Osteocyte (in vitro differentiated cells): ENCODE data around the gene UPK3A. TPM values are rescaled to one million over a fixed set of nuclear protein-coding genes. Genes with fewer than 3 reads are reported as not detected.
A peak's percentile ranks its signal among the peaks of the same experiment; 100 is the strongest.

ENCODE experiments used
- DNase-seq: peaks from one replicate; pipeline ENCODE4 v3.0.0; 2021; ENCODE audit warnings: mixed read lengths; ENCODE audit not compliant: unreplicated experiment; ENCODE audit errors: extremely low spot score
- H3K27ac Mint-ChIP-seq: one replicate; pipeline ENCODE4 v1.8.0; 2021; ENCODE audit warnings: mild to moderate bottlenecking, mixed read lengths; ENCODE audit not compliant: unreplicated experiment
- H3K27me3 Mint-ChIP-seq: one replicate; pipeline ENCODE4 v1.8.0; 2021; ENCODE audit warnings: mixed read lengths; ENCODE audit not compliant: unreplicated experiment
- H3K36me3 Mint-ChIP-seq: one replicate; pipeline ENCODE4 v1.8.0; 2021; ENCODE audit warnings: mixed read lengths; ENCODE audit not compliant: unreplicated experiment
- H3K4me1 Mint-ChIP-seq: one replicate; pipeline ENCODE4 v1.8.0; 2021; ENCODE audit warnings: mixed read lengths; ENCODE audit not compliant: unreplicated experiment
- H3K4me3 Mint-ChIP-seq: one replicate; pipeline ENCODE4 v1.8.0; 2021; ENCODE audit warnings: mild to moderate bottlenecking, moderate library complexity, mixed read lengths; ENCODE audit not compliant: unreplicated experiment
- H3K9me3 Mint-ChIP-seq: one replicate; pipeline ENCODE4 v1.8.0; 2021; ENCODE audit warnings: mixed read lengths; ENCODE audit not compliant: unreplicated experiment
- total RNA-seq: library from RNA; stranded (reverse); gene quantifications from 2 replicates; pipeline ENCODE4 v1.2.1, GENCODE V29; 2021
- TF ChIP-seq, protein P1 (sequence below): fragments of 200-600 bp; sonication (generic); IDR thresholded peaks from 2 replicates; pipeline ENCODE4 v1.5.0; 2021; ENCODE audit warnings: antibody characterized with exemption, mild to moderate bottlenecking, moderate library complexity

Gene UPK3A
- total RNA-seq, 1 donor from 2014 or later = not detected

DNA sequence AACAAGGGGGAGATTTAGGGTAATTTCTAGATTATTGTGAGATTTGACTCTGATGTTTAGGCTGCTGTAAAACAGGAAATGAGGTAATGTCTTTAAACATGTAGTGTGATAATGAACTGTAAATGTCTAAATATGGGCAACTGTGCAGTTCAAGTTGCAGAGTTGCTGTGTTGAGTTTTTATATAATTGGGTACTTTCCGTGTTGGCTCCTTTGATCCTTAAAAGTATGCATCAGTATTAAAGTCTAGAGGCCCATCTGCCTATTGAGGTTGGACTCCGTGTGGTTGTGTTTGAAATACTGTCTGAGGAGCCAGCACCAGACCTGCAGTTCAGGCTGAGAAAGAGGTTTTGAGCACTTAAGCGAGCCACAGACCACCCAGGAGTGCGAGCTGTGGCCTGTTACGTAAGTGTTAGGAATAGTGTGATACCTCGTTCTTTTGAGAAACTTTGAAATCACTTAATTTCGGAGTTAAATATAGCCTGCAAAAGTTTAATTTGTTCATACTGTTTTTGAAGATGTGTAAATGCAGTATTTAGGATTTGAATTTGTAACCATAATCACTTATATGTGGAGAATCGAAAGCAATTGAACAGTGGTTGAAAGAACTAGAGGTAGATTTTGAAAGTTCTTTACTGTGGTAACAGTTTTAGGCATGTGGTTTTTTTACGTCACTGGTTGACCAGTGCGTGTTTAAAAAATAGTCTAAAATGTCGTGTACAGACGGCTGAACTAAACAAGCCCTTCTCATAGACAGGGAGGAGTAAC lies 34.0 kb downstream of the UPK3A start:
- peak overlapping the region; percentile 97 for H3K27ac Mint-ChIP-seq
- H3K9me3 Mint-ChIP-seq = no peaks in the 10 kb centered on the region
- peak overlapping the region; percentile 20 for H3K4me3 Mint-ChIP-seq
- no peak for DNase-seq
- TF ChIP-seq, protein P1, sequence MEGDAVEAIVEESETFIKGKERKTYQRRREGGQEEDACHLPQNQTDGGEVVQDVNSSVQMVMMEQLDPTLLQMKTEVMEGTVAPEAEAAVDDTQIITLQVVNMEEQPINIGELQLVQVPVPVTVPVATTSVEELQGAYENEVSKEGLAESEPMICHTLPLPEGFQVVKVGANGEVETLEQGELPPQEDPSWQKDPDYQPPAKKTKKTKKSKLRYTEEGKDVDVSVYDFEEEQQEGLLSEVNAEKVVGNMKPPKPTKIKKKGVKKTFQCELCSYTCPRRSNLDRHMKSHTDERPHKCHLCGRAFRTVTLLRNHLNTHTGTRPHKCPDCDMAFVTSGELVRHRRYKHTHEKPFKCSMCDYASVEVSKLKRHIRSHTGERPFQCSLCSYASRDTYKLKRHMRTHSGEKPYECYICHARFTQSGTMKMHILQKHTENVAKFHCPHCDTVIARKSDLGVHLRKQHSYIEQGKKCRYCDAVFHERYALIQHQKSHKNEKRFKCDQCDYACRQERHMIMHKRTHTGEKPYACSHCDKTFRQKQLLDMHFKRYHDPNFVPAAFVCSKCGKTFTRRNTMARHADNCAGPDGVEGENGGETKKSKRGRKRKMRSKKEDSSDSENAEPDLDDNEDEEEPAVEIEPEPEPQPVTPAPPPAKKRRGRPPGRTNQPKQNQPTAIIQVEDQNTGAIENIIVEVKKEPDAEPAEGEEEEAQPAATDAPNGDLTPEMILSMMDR = no peak
- peaks cover 10% of the 10 kb centered on the region for H3K36me3 Mint-ChIP-seq
- H3K4me1 Mint-ChIP-seq = peaks cover 36% of the 10 kb centered on the region
- H3K27me3 Mint-ChIP-seq = no peaks in the 10 kb centered on the region

DNA sequence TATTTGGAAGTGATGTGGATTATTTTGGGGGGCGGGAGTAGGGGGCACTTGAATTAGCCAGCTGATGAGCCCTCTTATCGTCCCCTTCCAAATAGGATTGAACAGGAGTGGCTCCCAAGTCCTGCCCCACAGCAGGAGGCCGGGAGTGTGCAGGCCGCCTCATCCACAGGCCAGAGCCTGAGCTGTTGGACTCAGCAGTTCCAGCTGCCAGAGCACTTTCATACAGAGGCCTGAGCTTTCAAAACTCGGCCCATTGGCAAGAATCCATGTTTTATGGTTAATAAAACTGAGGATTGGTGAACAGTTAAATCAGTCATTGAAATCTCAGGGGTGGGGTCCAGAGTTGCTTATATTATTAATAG lies 34.6 kb downstream of the UPK3A start:
- no peak for DNase-seq
- H3K4me1 Mint-ChIP-seq = peaks cover 36% of the 10 kb centered on the region
- TF ChIP-seq, protein P1 = no peak
- no peak overlapping the region for H3K4me3 Mint-ChIP-seq
- no peaks in the 10 kb centered on the region for H3K9me3 Mint-ChIP-seq
- peak overlapping the region; percentile 97 for H3K27ac Mint-ChIP-seq
- peaks cover 16% of the 10 kb centered on the region for H3K36me3 Mint-ChIP-seq
- no peaks in the 10 kb centered on the region for H3K27me3 Mint-ChIP-seq

DNA sequence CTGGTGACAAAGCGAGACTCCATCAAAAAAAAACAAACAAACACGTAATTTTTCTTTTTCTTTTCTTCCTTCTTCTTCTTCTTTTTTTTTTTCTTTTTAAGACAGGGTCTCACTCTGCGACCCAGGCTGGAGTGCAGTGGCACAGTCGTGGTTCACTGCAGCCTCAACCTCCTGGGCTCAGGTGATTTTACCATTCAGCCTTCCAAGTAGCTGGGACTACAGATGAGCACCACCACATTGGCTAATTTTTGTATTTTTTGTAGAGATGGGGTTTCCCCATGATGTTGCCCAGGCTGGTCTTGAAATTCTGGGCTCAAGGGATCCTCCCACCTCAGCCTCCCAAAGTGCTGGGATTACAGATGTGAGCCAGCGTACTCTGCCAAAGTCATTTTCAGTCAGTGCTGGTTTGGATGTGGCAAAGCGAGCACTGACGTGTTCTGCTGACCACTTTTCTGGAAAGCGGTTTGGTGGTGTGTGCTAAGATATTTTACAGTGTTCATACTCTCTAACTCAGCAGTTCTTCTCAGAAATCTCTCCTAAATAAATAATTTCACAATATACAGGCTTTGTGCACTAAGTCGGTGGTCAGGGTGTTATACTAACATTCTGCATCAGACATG lies 35.7 kb downstream of the UPK3A start:
- no peak for DNase-seq
- Mint-ChIP-seq H3K4me1 (peaks cover 36% of the 10 kb centered on the region), H3K4me3 (no peak overlapping the region), H3K36me3 (peaks cover 25% of the 10 kb centered on the region), H3K27me3 (no peaks in the 10 kb centered on the region), H3K9me3 (no peaks in the 10 kb centered on the region), H3K27ac (peak overlapping the region; percentile 97)
- TF ChIP-seq, protein P1 = no peak

DNA sequence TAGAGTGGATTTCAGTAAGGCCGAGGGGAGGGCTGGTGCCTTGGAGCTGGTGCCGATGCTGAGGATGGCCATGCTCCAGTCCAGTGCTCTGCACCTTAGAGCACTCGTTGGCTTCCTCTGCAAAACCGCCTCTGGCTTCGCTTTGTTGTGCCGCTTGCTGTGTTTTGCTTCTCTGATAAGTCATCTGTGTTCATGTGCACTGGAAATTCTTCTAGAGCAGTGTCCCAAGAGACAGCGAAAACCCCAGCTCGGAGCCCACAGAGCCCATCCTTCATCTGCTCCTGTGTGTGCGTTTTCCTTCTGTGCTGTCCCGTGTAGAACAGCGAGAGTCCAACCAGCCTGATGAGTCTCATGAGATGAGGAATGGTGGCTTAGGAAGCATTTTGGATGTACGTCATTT lies 37.1 kb downstream of the UPK3A start:
- H3K4me1 Mint-ChIP-seq = peaks cover 36% of the 10 kb centered on the region
- no peaks in the 10 kb centered on the region for H3K9me3 Mint-ChIP-seq
- H3K36me3 Mint-ChIP-seq = peaks cover 29% of the 10 kb centered on the region
- DNase-seq = no peak
- no peaks in the 10 kb centered on the region for H3K27me3 Mint-ChIP-seq
- TF ChIP-seq, protein P1 = no peak
- H3K27ac Mint-ChIP-seq = no peak overlapping the region
- no peak overlapping the region for H3K4me3 Mint-ChIP-seq

DNA sequence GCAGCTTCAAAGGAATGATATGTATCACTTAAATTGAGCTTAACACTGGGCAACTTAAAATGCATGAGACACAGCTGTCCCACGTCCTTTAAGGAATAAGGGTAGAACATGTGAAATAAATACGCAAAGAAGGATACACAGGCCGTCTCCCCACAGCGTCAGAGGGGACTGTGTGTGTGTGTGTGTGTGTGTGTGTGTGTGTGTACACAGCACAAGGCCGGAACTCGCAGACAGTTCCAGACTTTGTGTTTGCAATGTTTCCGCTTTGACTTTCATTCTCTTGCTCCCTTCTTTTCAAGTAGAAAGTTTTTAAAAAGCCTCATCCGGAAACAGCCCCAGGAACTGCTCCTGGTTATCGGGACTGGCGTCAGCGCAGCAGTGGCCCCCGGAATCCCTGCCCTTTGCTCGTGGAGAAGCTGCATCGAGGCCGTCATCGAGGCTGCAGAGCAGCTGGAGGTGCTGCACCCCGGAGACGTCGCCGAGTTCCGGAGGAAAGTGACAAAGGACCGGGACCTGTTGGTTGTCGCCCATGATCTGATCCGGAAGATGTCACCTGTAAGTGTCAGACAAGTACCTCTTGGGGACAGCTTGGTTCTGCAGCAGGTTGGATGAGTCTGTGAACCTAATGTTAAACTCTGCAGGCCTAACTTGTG lies 38.2 kb downstream of the UPK3A start:
- no peak for DNase-seq
- no peaks in the 10 kb centered on the region for H3K9me3 Mint-ChIP-seq
- TF ChIP-seq, protein P1 = no peak
- H3K36me3 Mint-ChIP-seq = peaks cover 29% of the 10 kb centered on the region
- H3K4me3 Mint-ChIP-seq = no peak overlapping the region
- no peaks in the 10 kb centered on the region for H3K27me3 Mint-ChIP-seq
- peaks cover 25% of the 10 kb centered on the region for H3K4me1 Mint-ChIP-seq
- H3K27ac Mint-ChIP-seq = no peak overlapping the region
